ENCODE data around the gene COL4A1.

The COL4A1 gene

GRCh38 chr13:110107568-110108347 is 199.2 kb downstream of the COL4A1 start:
- no peak for DNase-seq

GRCh38 chr13:110106726-110107125 is 200.2 kb downstream of the COL4A1 start:
- DNase-seq: peak; percentile 47

GRCh38 chr13:110105136-110105535 is 201.8 kb downstream of the COL4A1 start:
- DNase-seq: no peak

- DNase-seq: no peak
Observed at GRCh38 chr13:110103534-110103933, 203.4 kb downstream of the COL4A1 start.

GRCh38 chr13:110103026-110103425 is 203.9 kb downstream of the COL4A1 start:
- no peak for DNase-seq

GRCh38 chr13:110102053-110102452 is 204.9 kb downstream of the COL4A1 start:
- no peak for DNase-seq

- no peak for DNase-seq
Observed at GRCh38 chr13:110099922-110100321, 207.0 kb downstream of the COL4A1 start.

Data from NCI-H226 (cell line).